H9 (cell line): ENCODE results near the gene NMT1. TPM values are rescaled to one million over a fixed set of nuclear protein-coding genes. Genes with fewer than 3 reads are reported as not detected.

ENCODE experiments used
- DNase-seq: peaks from one replicate; pipeline ENCODE4 v3.0.0-alpha.2; 2017
- H2AFZ ChIP-seq: one replicate; pipeline ENCODE4 v1.6.1; 2013; ENCODE audit warnings: mild to moderate bottlenecking, low read length, control low read depth, moderate library complexity
- H2AK5ac ChIP-seq: 2 replicates; pipeline ENCODE4 v1.6.1; 2013; ENCODE audit warnings: low read length, control low read depth, mixed read lengths; ENCODE audit not compliant: insufficient read length
- H2BK120ac ChIP-seq: one replicate; pipeline ENCODE4 v1.6.1; 2013; ENCODE audit warnings: low read depth, mild to moderate bottlenecking, low read length, control low read depth, inconsistent platforms; ENCODE audit not compliant: poor library complexity, severe bottlenecking
- H2BK12ac ChIP-seq: 2 replicates; pipeline ENCODE4 v1.6.1; 2013; ENCODE audit warnings: low read length, control low read depth, mixed read lengths, low read depth; ENCODE audit not compliant: insufficient read length
- H2BK15ac ChIP-seq: 2 replicates; pipeline ENCODE4 v1.6.1; 2013; ENCODE audit warnings: low read depth, low read length, control low read depth
- H2BK20ac ChIP-seq: one replicate; pipeline ENCODE4 v1.6.1; 2013; ENCODE audit warnings: low read depth, mild to moderate bottlenecking, low read length, control low read depth, inconsistent platforms; ENCODE audit not compliant: poor library complexity, severe bottlenecking
- H2BK5ac ChIP-seq: 2 replicates; pipeline ENCODE4 v1.6.1; 2013; ENCODE audit warnings: low read length, control low read depth, mixed read lengths; ENCODE audit not compliant: insufficient read length
- H3K14ac ChIP-seq: 2 replicates; pipeline ENCODE4 v1.6.1; 2013; ENCODE audit warnings: low read length, control low read depth; ENCODE audit not compliant: insufficient read depth
- H3K18ac ChIP-seq: 2 replicates; pipeline ENCODE4 v1.6.1; 2013; ENCODE audit warnings: low read depth, mild to moderate bottlenecking, mixed read lengths, low read length, control low read depth; ENCODE audit not compliant: insufficient read length
- H3K23ac ChIP-seq: 2 replicates; pipeline ENCODE4 v1.6.1; 2013; ENCODE audit warnings: low read length, control low read depth, mixed read lengths, low read depth; ENCODE audit not compliant: insufficient read length
- H3K23me2 ChIP-seq: 2 replicates; pipeline ENCODE4 v1.6.1; 2013; ENCODE audit warnings: low read depth, mild to moderate bottlenecking, mixed read lengths, low read length, control low read depth; ENCODE audit not compliant: insufficient read length, poor library complexity, severe bottlenecking
- H3K27ac ChIP-seq: 2 replicates; pipeline ENCODE4 v1.5.1; 2013; ENCODE audit warnings: low read length, control low read depth, mixed read lengths, low read depth; ENCODE audit not compliant: insufficient read length
- H3K27me3 ChIP-seq: 2 replicates; pipeline ENCODE4 v1.6.1; 2013; ENCODE audit warnings: low read length, control low read depth, inconsistent platforms; ENCODE audit not compliant: insufficient read depth
- H3K4ac ChIP-seq: 2 replicates; pipeline ENCODE4 v1.6.1; 2013; ENCODE audit warnings: low read depth, mild to moderate bottlenecking, control low read depth, inconsistent platforms, low read length, moderate library complexity
- H3K4me1 ChIP-seq: 2 replicates; pipeline ENCODE4 v1.6.1; 2013; ENCODE audit warnings: low read length, control low read depth, inconsistent platforms; ENCODE audit not compliant: insufficient read depth
- H3K4me2 ChIP-seq: 2 replicates; pipeline ENCODE4 v1.6.1; 2013; ENCODE audit warnings: low read length, control low read depth, mixed read lengths; ENCODE audit not compliant: insufficient read length, insufficient read depth
- H3K56ac ChIP-seq: 2 replicates; pipeline ENCODE4 v1.6.1; 2013; ENCODE audit warnings: low read depth, mild to moderate bottlenecking, mixed read lengths, low read length, control low read depth; ENCODE audit not compliant: insufficient read length
- H3K79me1 ChIP-seq: 2 replicates; pipeline ENCODE4 v1.6.1; 2013; ENCODE audit warnings: low read depth, mild to moderate bottlenecking, moderate library complexity, low read length, control low read depth, inconsistent platforms; ENCODE audit not compliant: insufficient read depth, poor library complexity, severe bottlenecking
- H3K79me2 ChIP-seq: 2 replicates; pipeline ENCODE4 v1.6.1; 2013; ENCODE audit warnings: low read length, control low read depth, inconsistent platforms; ENCODE audit not compliant: insufficient read depth
- H3K9ac ChIP-seq: 2 replicates; pipeline ENCODE4 v1.6.1; 2013; ENCODE audit warnings: low read length, control low read depth, mixed read lengths; ENCODE audit not compliant: insufficient read length; ENCODE audit errors: extremely low read depth
- H3K9me3 ChIP-seq: one replicate; pipeline ENCODE4 v1.6.1; 2013; ENCODE audit warnings: low read depth, low read length, inconsistent platforms; ENCODE audit not compliant: control insufficient read depth
- H3T11ph ChIP-seq: one replicate; pipeline ENCODE4 v1.6.1; 2013; ENCODE audit warnings: mild to moderate bottlenecking, low read length, control low read depth, inconsistent platforms
- H4K20me1 ChIP-seq: one replicate; pipeline ENCODE4 v1.6.1; 2013; ENCODE audit not compliant: control insufficient read depth, insufficient read length, insufficient read depth
- H4K5ac ChIP-seq: 2 replicates; pipeline ENCODE4 v1.6.1; 2013; ENCODE audit warnings: low read depth, mild to moderate bottlenecking, mixed read lengths, low read length, control low read depth; ENCODE audit not compliant: insufficient read length
- H4K8ac ChIP-seq: replicated peaks from 2 replicates; pipeline ENCODE4 v1.6.1; 2013; ENCODE audit warnings: low read length, control low read depth, mixed read lengths, low read depth; ENCODE audit not compliant: insufficient read length
- H4K91ac ChIP-seq: 2 replicates; pipeline ENCODE4 v1.6.1; 2013; ENCODE audit warnings: low read depth, mild to moderate bottlenecking, moderate library complexity, mixed read lengths, low read length, control low read depth; ENCODE audit not compliant: insufficient read length
- H3K27ac Mint-ChIP-seq, 3 experiments: 2 replicates in 2 of 3; 3 replicates in 1 of 3; pipeline ENCODE4 v1.8.0; 2020 to 2021; ENCODE audit warnings: mixed read lengths in 3 of 3, mild to moderate bottlenecking in 1 of 3, moderate library complexity in 1 of 3
- H3K27me3 Mint-ChIP-seq: 2 replicates; pipeline ENCODE4 v1.8.0; 2021; ENCODE audit warnings: low read depth, mild to moderate bottlenecking, moderate library complexity, mixed read lengths
- H3K36me3 Mint-ChIP-seq, 3 experiments: 2 replicates in 2 of 3; 3 replicates in 1 of 3; pipeline ENCODE4 v1.8.0; 2020 to 2021; ENCODE audit warnings: low read depth in 3 of 3, mixed read lengths in 3 of 3; ENCODE audit not compliant: insufficient read depth in 1 of 3
- H3K4me1 Mint-ChIP-seq, 2 experiments: 2 replicates each; pipeline ENCODE4 v1.8.0; 2020; ENCODE audit warnings: mixed read lengths in 2 of 2
- H3K4me3 Mint-ChIP-seq, 2 experiments: 2 replicates in 1 of 2; 3 replicates in 1 of 2; pipeline ENCODE4 v1.8.0; 2020 to 2021; ENCODE audit warnings: mild to moderate bottlenecking in 2 of 2, mixed read lengths in 2 of 2, moderate library complexity in 1 of 2
- H3K9me3 Mint-ChIP-seq, 2 experiments: 2 replicates in 1 of 2; 3 replicates in 1 of 2; pipeline ENCODE4 v1.8.0; 2020; ENCODE audit warnings: mild to moderate bottlenecking in 2 of 2, mixed read lengths in 2 of 2, moderate library complexity in 1 of 2
- CTCF ChIP-seq: fragments of 200-600 bp; sonication (generic); conservative IDR thresholded peaks from 3 replicates; pipeline ENCODE4 v1.8.0; 2021; ENCODE audit warnings: antibody characterized with exemption, mild to moderate bottlenecking
- WGBS: extraction: QIAGEN DNeasy Blood & Tissue Kit; methylation state at CpG from one replicate; pipeline ENCODE4 v1.1.7; 2013; ENCODE audit warnings: missing lambda C conversion rate, low lambda C conversion rate, mixed read lengths; ENCODE audit not compliant: insufficient read length; ENCODE audit errors: extremely low coverage; 5-methylcytosine and 5-hydroxymethylcytosine counted together
- total RNA-seq: library from RNA; stranded (reverse); gene quantifications from 2 replicates; pipeline ENCODE4 v1.2.1, GENCODE V29; 2021

Gene NMT1
- total RNA-seq, 1 experiment from 2014 or later: 150 TPM

DNA sequence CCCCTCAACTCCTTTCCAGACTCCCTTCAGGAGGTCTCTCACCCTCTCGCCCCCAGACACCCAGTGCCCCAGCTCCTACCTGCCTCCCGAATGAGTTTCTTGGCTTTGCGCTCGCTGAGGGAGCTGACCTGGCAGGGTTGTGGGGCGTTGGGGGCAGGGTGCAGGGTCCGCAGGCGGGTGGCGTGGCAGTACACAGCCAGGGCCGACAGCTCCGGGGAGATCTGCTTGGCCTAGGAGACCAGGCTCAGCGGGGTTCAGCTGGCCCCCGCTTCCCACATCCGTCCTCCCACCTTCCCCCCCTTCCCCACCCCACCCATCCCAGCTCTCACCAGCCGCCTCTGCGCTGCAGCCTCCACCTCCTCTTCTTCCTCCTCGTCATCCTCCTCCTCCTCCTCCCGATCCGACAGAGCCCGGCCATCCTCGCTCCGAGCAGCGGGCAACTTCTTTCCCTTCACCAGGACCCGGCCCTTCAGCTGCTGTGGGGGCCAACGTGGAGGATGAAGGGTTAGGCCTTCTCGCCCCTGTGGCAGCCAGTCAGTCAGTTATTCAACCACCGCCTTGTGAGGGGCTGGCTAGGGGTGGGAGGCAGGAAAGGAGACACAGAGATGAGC is 54.0 kb downstream of the NMT1 start:
- H3K4me3 Mint-ChIP-seq: no peak overlapping the region
- Histone ChIP-seq H3K23ac (no peak overlapping the region), H3K9me3 (no peaks in the 10 kb centered on the region), H3K4me2 (no peak overlapping the region), H3K23me2 (no peaks in the 10 kb centered on the region), H3T11ph (no peak overlapping the region), H3K27ac (no peak overlapping the region), H2AK5ac (no peak overlapping the region), H3K79me1 (no peaks in the 10 kb centered on the region), H2BK20ac (no peak overlapping the region), H2AFZ (no peak overlapping the region), H3K4ac (no peak overlapping the region), H3K4me1 (no peaks in the 10 kb centered on the region), H3K9ac (no peak overlapping the region), H3K56ac (no peak overlapping the region), H2BK12ac (no peak overlapping the region), H3K18ac (no peak overlapping the region), H4K5ac (no peak overlapping the region), H4K8ac (no peak overlapping the region), H4K91ac (peak overlapping the region; percentile 24), H2BK5ac (no peak overlapping the region), H2BK15ac (no peak overlapping the region), H3K27me3 (no peaks in the 10 kb centered on the region), H3K14ac (no peak overlapping the region; the same call in 1 of the 2 replicates), H4K20me1 (no peaks in the 10 kb centered on the region), H3K79me2 (no peaks in the 10 kb centered on the region), H2BK120ac (no peak overlapping the region)
- no peaks in the 10 kb centered on the region for H3K9me3 Mint-ChIP-seq
- peaks cover 0 to 4% (median 0%) of the 10 kb centered on the region in 3 experiments; a peak in 4 of 7 replicates for H3K36me3 Mint-ChIP-seq
- H3K27ac Mint-ChIP-seq: peak overlapping the region in 1 of 3 experiments; percentile 65; a peak in 2 of 7 replicates
- no peak for DNase-seq
- no peaks in the 10 kb centered on the region for H3K27me3 Mint-ChIP-seq
- no peak for TF ChIP-seq CTCF
- no CpG with 5 or more reads among the region's 26 CpGs for WGBS
- H3K4me1 Mint-ChIP-seq: peaks cover 8 to 36% of the 10 kb centered on the region in 2 experiments
